ENCODE results near the gene CASTOR1. TPM values are rescaled to one million over a fixed set of nuclear protein-coding genes. Genes with fewer than 3 reads are reported as not detected.
A peak's percentile ranks its signal among the peaks of the same experiment; 100 is the strongest.

CASTOR1 gene
- total RNA-seq, 1 experiment from 2014 or later = 16.0 TPM

- no peak for TF ChIP-seq STAT6 (CRISPR knock-in tag; conservative IDR thresholded peaks at IDR 0.05; ENCODE audit: low read depth)
- peak; percentile 32; the same call in 1 of the 2 replicates for TF ChIP-seq NFYB (CRISPR knock-in tag; conservative IDR thresholded peaks at IDR 0.05; ENCODE audit: low read depth)
- TF ChIP-seq MXD4 (CRISPR knock-in tag; IDR thresholded peaks at IDR 0.05; ENCODE audit: borderline replicate concordance) = no peak
- TF ChIP-seq USF2 (CRISPR knock-in tag; IDR thresholded peaks at IDR 0.05) = peak; percentile 20; the same call in 1 of the 2 replicates
- TF ChIP-seq HMGXB4 (CRISPR knock-in tag; IDR thresholded peaks at IDR 0.05) = peak; percentile 25; the same call in 1 of the 2 replicates
- TF ChIP-seq PRRX2 (CRISPR knock-in tag; IDR thresholded peaks at IDR 0.05) = no peak
Measured at GRCh38 chr22:30326706-30327362, 37.5 kb upstream of the CASTOR1 start, which contains the start of gene TBC1D10A (continued).

- DNase-seq (ENCODE audit: low spot score) (no peak), ATAC-seq (no peak)
- peaks cover 2% of the 10 kb centered on the region; the same call in 1 of the 2 replicates for H3K36me3 Mint-ChIP-seq
- no peaks in the 10 kb centered on the region for H3K9me3 Mint-ChIP-seq
- peak overlapping the region; percentile 75 for H3K4me3 Mint-ChIP-seq
- H3K4me1 Mint-ChIP-seq = peaks cover 28% of the 10 kb centered on the region
- POLR2A ChIA-PET = interaction anchor here (0.7 to 2.4 kb wide), 4 partner anchors 31 to 60 kb away, joined by 3 to 7 read pairs (median 4); partner anchors contain the start of genes CCDC157 and SF3A1
- H3K27ac Mint-ChIP-seq = no peak overlapping the region
- CTCF ChIA-PET = interaction anchor here (0.5 to 7.8 kb wide), 21 partner anchors 9 to 480 kb away, joined by 3 to 193 read pairs (median 5); partner anchors contain the start of genes CASTOR1, CCDC157, RNF215 and SF3A1
- TF ChIP-seq ZNF232 (CRISPR knock-in tag; IDR thresholded peaks at IDR 0.05) (no peak), FOXP1 (CRISPR knock-in tag; IDR thresholded peaks at IDR 0.05; ENCODE audit: borderline replicate concordance) (peak; percentile 27; the same call in 1 of the 2 replicates), ATF2 (CRISPR knock-in tag; IDR thresholded peaks at IDR 0.05; ENCODE audit: borderline replicate concordance, low read depth) (no peak)
- H3K27me3 Mint-ChIP-seq (ENCODE audit: low read depth) = no peaks in the 10 kb centered on the region
Measured at GRCh38 chr22:30326255-30326705, 37.0 kb upstream of the CASTOR1 start.

GRCh38 chr22:30325724-30326254 is 36.5 kb upstream of the CASTOR1 start:
- H3K36me3 Mint-ChIP-seq = 0 out of 2 replicates have a peak, but pooled peaks cover 2% of the 10 kb centered on the region
- H3K4me3 Mint-ChIP-seq = peak overlapping the region; percentile 75
- no peaks in the 10 kb centered on the region for H3K27me3 Mint-ChIP-seq (ENCODE audit: low read depth)
- no peaks in the 10 kb centered on the region for H3K9me3 Mint-ChIP-seq
- POLR2A ChIA-PET = interaction anchor here (1.3 kb wide), 1 partner anchor 60 kb away, joined by 3 read pairs; no protein-coding TSS in a partner anchor
- CTCF ChIA-PET = interaction anchor here (0.6 to 7.8 kb wide), 4 partner anchors 36 to 99 kb away, joined by 3 to 193 read pairs (median 4); partner anchors contain the start of genes CASTOR1 and RNF215
- no peak overlapping the region for H3K27ac Mint-ChIP-seq
- peaks cover 28% of the 10 kb centered on the region for H3K4me1 Mint-ChIP-seq
- ATAC-seq (no peak), DNase-seq (ENCODE audit: low spot score) (no peak)
- no peak for TF ChIP-seq TEAD4 (CRISPR knock-in tag; IDR thresholded peaks at IDR 0.05)
- TF ChIP-seq NFYB (CRISPR knock-in tag; conservative IDR thresholded peaks at IDR 0.05; ENCODE audit: low read depth) = no peak
- no peak for TF ChIP-seq TEAD1 (CRISPR knock-in tag; IDR thresholded peaks at IDR 0.05)
- no peak for TF ChIP-seq ATF2 (CRISPR knock-in tag; IDR thresholded peaks at IDR 0.05; ENCODE audit: borderline replicate concordance, low read depth)
- no peak for TF ChIP-seq MAX (CRISPR knock-in tag; IDR thresholded peaks at IDR 0.05)
- TF ChIP-seq FOXK1 (CRISPR knock-in tag; IDR thresholded peaks at IDR 0.05) = no peak
- TF ChIP-seq CTCF (IDR thresholded peaks at IDR 0.05) = no peak
- TF ChIP-seq RORB (CRISPR knock-in tag; IDR thresholded peaks at IDR 0.05) = no peak
